Measurements from ENCODE around the gene ZBTB7B.

The ZBTB7B gene

GRCh38 chr1:155035936-155036335, 33.3 kb downstream of the ZBTB7B start:
- H3K27ac ChIP-seq (ENCODE audit: extremely low read depth, low read depth, low read length), result no peak overlapping the region
- POLR2A ChIA-PET, result no interaction called here
- no peaks in the 10 kb centered on the region for H3K36me3 ChIP-seq (ENCODE audit: control insufficient read depth in 2 of 2, insufficient read depth in 1 of 2, low read length in 2 of 2)
- CTCF ChIA-PET, result no interaction called here
- no peaks in the 10 kb centered on the region for H3K4me1 ChIP-seq (ENCODE audit: control insufficient read depth, insufficient read depth, low read length)
- H3K4me3 ChIP-seq (ENCODE audit: low read depth, low read length), result no peak overlapping the region
- no peaks in the 10 kb centered on the region for H3K9me3 ChIP-seq (ENCODE audit: control insufficient read depth, insufficient read depth, low read depth, low read length)
- no peak for TF ChIP-seq ZBTB11 (tag by site-specific recombination; conservative IDR thresholded peaks at IDR 0.05; ENCODE audit: low read depth)
- TF ChIP-seq ZNF362 (tag by site-specific recombination; IDR thresholded peaks at IDR 0.05), result no peak
- TF ChIP-seq ZNF148 (tag by site-specific recombination; IDR thresholded peaks at IDR 0.05; ENCODE audit: borderline replicate concordance), result no peak
- 0 out of 2 replicates have a peak, but pooled peaks have one; percentile 14 for TF ChIP-seq PRDM1 (tag by site-specific recombination; IDR thresholded peaks at IDR 0.05)
- TF ChIP-seq ZNF692 (tag by site-specific recombination; IDR thresholded peaks at IDR 0.05), result no peak
- TF ChIP-seq ZNF24 (tag by site-specific recombination; IDR thresholded peaks at IDR 0.05), result no peak

- POLR2A ChIA-PET, result interaction anchor here (0.7 to 0.8 kb wide), 2 partner anchors 412 to 478 kb away, joined by 4 to 7 read pairs; no protein-coding TSS in a partner anchor
- H3K4me3 ChIP-seq (ENCODE audit: low read depth, low read length), result no peak overlapping the region
Observed at GRCh38 chr1:155037043-155037442, 34.4 kb downstream of the ZBTB7B start.

More at GRCh38 chr1:155037043-155037442, 34.4 kb downstream of the ZBTB7B start:
- TF ChIP-seq GLIS2 (tag by site-specific recombination; IDR thresholded peaks at IDR 0.05) (0 out of 2 replicates have a peak, but pooled peaks have one; percentile 17), ZBTB26 (tag by site-specific recombination; optimal IDR thresholded peaks at IDR 0.05) (no peak), GLIS1 (tag by site-specific recombination; IDR thresholded peaks at IDR 0.05) (peak; percentile 93), ZIC2 (tag by site-specific recombination; IDR thresholded peaks at IDR 0.05) (peak; percentile 73)
- CTCF ChIA-PET, result interaction anchor here (0.8 to 2.4 kb wide), 6 partner anchors 12 to 48 kb away, joined by 3 to 11 read pairs (median 4); partner anchors contain the start of gene ADAM15
- H3K4me1 ChIP-seq (ENCODE audit: control insufficient read depth, insufficient read depth, low read length), result no peaks in the 10 kb centered on the region
- H3K36me3 ChIP-seq (ENCODE audit: control insufficient read depth in 2 of 2, insufficient read depth in 1 of 2, low read length in 2 of 2), result no peaks in the 10 kb centered on the region
- no peak overlapping the region for H3K27ac ChIP-seq (ENCODE audit: extremely low read depth, low read depth, low read length)
- H3K9me3 ChIP-seq (ENCODE audit: control insufficient read depth, insufficient read depth, low read depth, low read length), result no peaks in the 10 kb centered on the region

All from HEK293 (cell line).